HepG2 (cell line): ENCODE data around the gene CLIP2. TPM values are rescaled to one million over a fixed set of nuclear protein-coding genes. Genes with fewer than 3 reads are reported as not detected.
A peak's percentile ranks its signal among the peaks of the same experiment; 100 is the strongest.

ENCODE experiments used
- ARID4A ChIP-seq: sonication (generic); formaldehyde crosslinking; IDR thresholded peaks from 2 replicates; pipeline ENCODE4 v1.5.0; 2020; ENCODE audit warnings: mild to moderate bottlenecking, missing genetic modification reagents, borderline replicate concordance
- BORCS8-MEF2B ChIP-seq: sonication (generic); formaldehyde crosslinking; IDR thresholded peaks from 2 replicates; pipeline ENCODE4 v1.8.0; 2022; ENCODE audit warnings: mild to moderate bottlenecking, missing genetic modification reagents
- CBX5 ChIP-seq: sonication (generic); formaldehyde crosslinking; IDR thresholded peaks from 2 replicates; pipeline ENCODE4 v1.4.0; 2020; ENCODE audit warnings: missing genetic modification reagents, borderline replicate concordance
- CREBL2 ChIP-seq: sonication (generic); formaldehyde crosslinking; IDR thresholded peaks from 2 replicates; pipeline ENCODE4 v1.8.1; 2023; ENCODE audit warnings: missing genetic modification reagents, mild to moderate bottlenecking, borderline replicate concordance
- HMG20A ChIP-seq: IDR thresholded peaks from 2 replicates; pipeline ENCODE4 v1.6.1; 2016; ENCODE audit warnings: borderline replicate concordance
- HNF1B ChIP-seq: sonication (generic); formaldehyde crosslinking; IDR thresholded peaks from 2 replicates; pipeline ENCODE4 v1.5.1; 2020; ENCODE audit warnings: mild to moderate bottlenecking, moderate library complexity, missing genetic modification reagents
- ISL2 ChIP-seq: sonication (generic); formaldehyde crosslinking; IDR thresholded peaks from 2 replicates; pipeline ENCODE4 v1.5.0; 2020; ENCODE audit warnings: missing genetic modification reagents
- KDM2A ChIP-seq: sonication (generic); formaldehyde crosslinking; IDR thresholded peaks from 2 replicates; pipeline ENCODE4 v1.4.0; 2020; ENCODE audit warnings: low read depth, missing genetic modification reagents, borderline replicate concordance
- PCBP1 ChIP-seq: fragments of 200-400 bp; formaldehyde crosslinking; IDR thresholded peaks from 2 replicates; pipeline ENCODE4 v1.6.1; 2017; ENCODE audit warnings: mild to moderate bottlenecking, low read depth, low read length, borderline replicate concordance
- RARA ChIP-seq: IDR thresholded peaks from 2 replicates; pipeline ENCODE4 v1.6.1; 2016; ENCODE audit warnings: missing genetic modification reagents, missing compliant biosample characterization
- ZBTB1 ChIP-seq: sonication (generic); formaldehyde crosslinking; IDR thresholded peaks from 2 replicates; pipeline ENCODE4 v1.4.0; 2020; ENCODE audit warnings: missing genetic modification reagents, borderline replicate concordance
- ZNF614 ChIP-seq: IDR thresholded peaks from 2 replicates; pipeline ENCODE4 v1.6.1; 2018; ENCODE audit warnings: missing biosample characterization, missing genetic modification reagents, inconsistent platforms, borderline replicate concordance
- ZNF646 ChIP-seq: sonication (generic); formaldehyde crosslinking; IDR thresholded peaks from 2 replicates; pipeline ENCODE4 v1.9.0; 2021; ENCODE audit warnings: mild to moderate bottlenecking, missing genetic modification reagents
- polyA plus RNA-seq, 8 experiments: library from polyadenylated mRNA; depleted of rRNA in 3 of 8; stranded (reverse) in 7 of 8; unstranded in 1 of 8; fragments of >200 nt; fragmentation: Illumina TruSeq in 4 of 8; extraction: Trizol in 4 of 8; gene quantifications; 2 replicates each; pipeline versions ENCODE4 v1.2.1 to v1.2.3, GENCODE V29; 2011 to 2016; ENCODE audit warnings: low read depth in 4 of 8, missing spikeins in 1 of 8, mixed read lengths in 1 of 8; ENCODE audit not compliant: insufficient read depth in 1 of 8
- total RNA-seq, 5 experiments: library from RNA; depleted of rRNA; stranded (reverse); fragments of >200 nt; fragmentation: Illumina TruSeq; extraction: Trizol; gene quantifications; 2 replicates each; pipeline ENCODE4 v1.2.3, GENCODE V29; 2016; ENCODE audit warnings: low read depth in 1 of 5

Gene CLIP2
- total and polyA plus RNA-seq, 2 of the 13 experiments (the other 11 are each of a cell fraction or from before 2014, with no cell fraction given) = 6.5 to 17.4 TPM

- TF ChIP-seq KDM2A (CRISPR knock-in tag) = peak; percentile 54; the same call in 1 of the 2 replicates
- TF ChIP-seq BORCS8-MEF2B (CRISPR knock-in tag) = peak; percentile 83
- TF ChIP-seq ZNF614 (CRISPR knock-in tag) = 0 out of 2 replicates have a peak, but pooled peaks have one; percentile 21
- TF ChIP-seq HNF1B = 0 out of 2 replicates have a peak, but pooled peaks have one; percentile 57
- TF ChIP-seq CREBL2 (CRISPR knock-in tag) = no peak
- TF ChIP-seq ARID4A = peak; percentile 27; the same call in 1 of the 2 replicates
- no peak for TF ChIP-seq ISL2 (CRISPR knock-in tag)
- TF ChIP-seq RARA = no peak
- TF ChIP-seq ZBTB1 = no peak
- peak; percentile 41; the same call in 1 of the 2 replicates for TF ChIP-seq PCBP1
- TF ChIP-seq ZNF646 (CRISPR knock-in tag) = no peak
- no peak for TF ChIP-seq HMG20A (CRISPR knock-in tag)
- TF ChIP-seq CBX5 = 0 out of 2 replicates have a peak, but pooled peaks have one; percentile 21
These were observed 128.3 kb downstream of the CLIP2 start (continued) for GRCh38 chr7:74417419-74417971.
